ENCODE data around the gene MST1. TPM values are rescaled to one million over a fixed set of nuclear protein-coding genes. Genes with fewer than 3 reads are reported as not detected.

The MST1 gene
- total RNA-seq, 4 donors from 2014 or later = 0.89 to 7.3 (median 4.4) TPM

GRCh38 chr3:49659756-49660155 lies 29.5 kb downstream of the MST1 start:
- TF ChIP-seq POLR2A (IDR thresholded peaks at IDR 0.05) = no peak
- TF ChIP-seq POLR2AphosphoS5 (IDR thresholded peaks at IDR 0.05) = no peak
- no peak for TF ChIP-seq EP300 (IDR thresholded peaks at IDR 0.05)
- no peak for TF ChIP-seq CTCF (IDR thresholded peaks at IDR 0.05)
- no peak overlapping the region for H3K4me3 ChIP-seq
- H3K9me3 ChIP-seq = no peaks in the 10 kb centered on the region
- H3K36me3 ChIP-seq = no peaks in the 10 kb centered on the region
- H3K27ac ChIP-seq = no peak overlapping the region
- H3K27me3 ChIP-seq = peaks cover 46% of the 10 kb centered on the region
- ATAC-seq = no peak
- WGBS, 2 donors (ENCODE audit: low coverage in 1 of 2) = 93% methylated on average over 2 of the region's 4 CpGs; no CpG with 5 or more reads in 1 of the 2 donors
- H3K4me1 ChIP-seq = peaks cover 0 to 5% (median 0%) of the 10 kb centered on the region in 3 donors

GRCh38 chr3:49658711-49659110 lies 30.6 kb downstream of the MST1 start:
- ATAC-seq = no peak
- WGBS, 2 donors (ENCODE audit: low coverage in 1 of 2) = 54 to 55% methylated on average over 1 to 2 of the region's 2 CpGs
- Histone ChIP-seq H3K36me3 (no peaks in the 10 kb centered on the region), H3K9me3 (no peaks in the 10 kb centered on the region), H3K4me3 (no peak overlapping the region), H3K4me1 (peaks cover 0 to 5% (median 0%) of the 10 kb centered on the region in 3 donors), H3K27me3 (peaks cover 36% of the 10 kb centered on the region), H3K27ac (no peak overlapping the region)
- TF ChIP-seq EP300 (IDR thresholded peaks at IDR 0.05) (no peak), CTCF (IDR thresholded peaks at IDR 0.05) (no peak), POLR2A (IDR thresholded peaks at IDR 0.05) (no peak), POLR2AphosphoS5 (IDR thresholded peaks at IDR 0.05) (no peak)

GRCh38 chr3:49657208-49657915 lies 31.9 kb downstream of the MST1 start:
- TF ChIP-seq EP300 (IDR thresholded peaks at IDR 0.05) = no peak
- TF ChIP-seq CTCF (IDR thresholded peaks at IDR 0.05) = no peak
- no peak for TF ChIP-seq POLR2A (IDR thresholded peaks at IDR 0.05)
- no peak for TF ChIP-seq POLR2AphosphoS5 (IDR thresholded peaks at IDR 0.05)
- H3K36me3 ChIP-seq = no peaks in the 10 kb centered on the region
- WGBS, 2 donors (ENCODE audit: low coverage in 1 of 2) = 82 to 95% methylated on average over 4 to 7 of the region's 36 CpGs
- ATAC-seq = no peak
- H3K27me3 ChIP-seq = peaks cover 22% of the 10 kb centered on the region
- H3K4me3 ChIP-seq = no peak overlapping the region
- H3K27ac ChIP-seq = no peak overlapping the region
- peaks cover 0 to 5% (median 0%) of the 10 kb centered on the region in 3 donors for H3K4me1 ChIP-seq
- no peaks in the 10 kb centered on the region for H3K9me3 ChIP-seq

- no peak for ATAC-seq
Measured at GRCh38 chr3:49656541-49657112, 32.6 kb downstream of the MST1 start.

More at GRCh38 chr3:49656541-49657112, 32.6 kb downstream of the MST1 start:
- Histone ChIP-seq H3K27me3 (peaks cover 15% of the 10 kb centered on the region), H3K27ac (no peak overlapping the region), H3K4me1 (peaks cover 0 to 5% (median 0%) of the 10 kb centered on the region in 3 donors), H3K4me3 (no peak overlapping the region), H3K9me3 (no peaks in the 10 kb centered on the region), H3K36me3 (no peaks in the 10 kb centered on the region)
- 54% methylated on average over 10 of the region's 18 CpGs; no CpG with 5 or more reads in 1 of the 2 donors for WGBS, 2 donors (ENCODE audit: low coverage in 1 of 2)
- TF ChIP-seq POLR2A (IDR thresholded peaks at IDR 0.05) = no peak
- TF ChIP-seq POLR2AphosphoS5 (IDR thresholded peaks at IDR 0.05) = no peak
- TF ChIP-seq CTCF (IDR thresholded peaks at IDR 0.05) = no peak
- TF ChIP-seq EP300 (IDR thresholded peaks at IDR 0.05) = no peak
